ENCODE results near the gene MRNIP.
"Not testable (repeated sequence)": the region's sequence is repeated elsewhere in the genome, so short reads cannot be mapped to it uniquely, and the experiment has no call there.

MRNIP gene

DNA sequence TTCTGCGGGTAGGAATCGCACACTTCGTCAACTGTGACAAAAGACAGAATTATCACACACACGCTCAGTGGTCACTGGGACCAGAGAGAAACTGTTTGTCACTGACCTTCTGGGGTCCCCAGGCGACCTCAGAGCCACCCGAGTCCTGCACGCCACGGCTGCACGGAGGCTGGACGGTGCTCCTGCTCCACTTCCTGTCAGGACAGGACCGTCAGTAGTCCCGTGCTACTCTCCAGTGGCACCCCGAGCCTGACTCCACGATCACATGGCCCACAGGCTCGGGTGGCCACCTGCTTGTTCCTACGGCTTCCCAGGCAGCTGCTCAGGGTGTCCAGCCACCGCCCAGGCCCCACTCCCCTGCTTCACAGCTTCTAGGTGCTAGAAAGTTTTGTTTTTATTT, 17.9 kb downstream of the MRNIP start:
- DNase-seq: no peak

DNA sequence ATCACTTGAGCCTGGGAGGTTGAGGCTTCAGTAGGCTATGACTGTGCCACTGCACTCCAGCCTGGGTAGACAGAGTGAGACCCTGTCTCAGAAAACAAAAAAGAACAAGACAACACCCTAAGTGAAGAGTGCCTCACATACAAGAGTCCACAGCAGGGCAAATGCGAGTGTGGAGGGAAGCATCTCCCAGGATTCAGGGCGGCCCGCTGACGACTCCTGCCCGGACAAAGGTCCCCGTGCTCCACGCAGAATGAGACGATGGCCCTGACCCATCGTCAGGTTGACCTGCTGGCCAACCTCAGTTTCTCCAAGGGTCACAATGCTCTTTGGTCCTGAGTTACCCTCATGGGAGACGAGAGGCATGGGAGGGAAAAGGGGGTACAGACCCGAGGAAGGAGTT, 18.3 kb downstream of the MRNIP start:
- DNase-seq: no peak

- no peak for DNase-seq
Observed at GRCh38 chr5:179839328-179840256, 19.0 kb downstream of the MRNIP start.

GRCh38 chr5:179837076-179838011, 21.3 kb downstream of the MRNIP start:
- no peak for DNase-seq

DNA sequence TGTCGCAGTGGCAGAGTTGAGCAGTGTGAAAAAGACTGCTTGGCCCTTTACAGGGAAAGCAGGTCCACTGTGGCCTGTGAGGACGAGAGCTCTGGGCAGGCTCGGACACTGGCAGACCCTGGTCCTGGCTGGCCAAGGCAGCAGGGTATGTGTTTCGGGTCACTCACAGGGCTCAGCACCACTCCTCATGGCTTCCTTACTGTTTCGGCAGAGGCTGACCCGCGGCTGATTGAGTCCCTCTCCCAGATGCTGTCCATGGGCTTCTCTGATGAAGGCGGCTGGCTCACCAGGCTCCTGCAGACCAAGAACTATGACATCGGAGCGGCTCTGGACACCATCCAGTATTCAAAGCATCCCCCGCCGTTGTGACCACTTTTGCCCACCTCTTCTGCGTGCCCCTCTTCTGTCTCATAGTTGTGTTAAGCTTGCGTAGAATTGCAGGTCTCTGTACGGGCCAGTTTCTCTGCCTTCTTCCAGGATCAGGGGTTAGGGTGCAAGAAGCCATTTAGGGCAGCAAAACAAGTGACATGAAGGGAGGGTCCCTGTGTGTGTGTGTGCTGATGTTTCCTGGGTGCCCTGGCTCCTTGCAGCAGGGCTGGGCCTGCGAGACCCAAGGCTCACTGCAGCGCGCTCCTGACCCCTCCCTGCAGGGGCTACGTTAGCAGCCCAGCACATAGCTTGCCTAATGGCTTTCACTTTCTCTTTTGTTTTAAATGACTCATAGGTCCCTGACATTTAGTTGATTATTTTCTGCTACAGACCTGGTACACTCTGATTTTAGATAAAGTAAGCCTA, 22.2 kb downstream of the MRNIP start:
- DNase-seq: no peak

DNA sequence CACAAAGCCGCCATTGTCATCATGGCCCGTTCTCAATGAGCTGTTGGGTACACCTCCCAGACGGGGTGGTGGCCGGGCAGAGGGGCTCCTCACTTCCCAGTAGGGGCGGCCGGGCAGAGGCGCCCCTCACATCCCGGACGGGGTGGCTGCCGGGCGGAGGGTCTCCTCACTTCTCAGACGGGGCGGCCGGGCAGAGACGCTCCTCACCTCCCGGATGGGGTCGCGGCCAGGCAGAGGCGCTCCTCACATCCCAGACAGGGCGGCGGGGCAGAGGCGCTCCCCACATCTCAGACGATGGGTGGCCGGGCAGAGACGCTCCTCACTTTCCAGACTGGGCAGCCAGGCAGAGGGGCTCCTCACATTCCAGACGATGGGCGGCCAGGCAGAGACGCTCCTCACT, 23.7 kb downstream of the MRNIP start:
- DNase-seq: not testable (repeated sequence)

DNA sequence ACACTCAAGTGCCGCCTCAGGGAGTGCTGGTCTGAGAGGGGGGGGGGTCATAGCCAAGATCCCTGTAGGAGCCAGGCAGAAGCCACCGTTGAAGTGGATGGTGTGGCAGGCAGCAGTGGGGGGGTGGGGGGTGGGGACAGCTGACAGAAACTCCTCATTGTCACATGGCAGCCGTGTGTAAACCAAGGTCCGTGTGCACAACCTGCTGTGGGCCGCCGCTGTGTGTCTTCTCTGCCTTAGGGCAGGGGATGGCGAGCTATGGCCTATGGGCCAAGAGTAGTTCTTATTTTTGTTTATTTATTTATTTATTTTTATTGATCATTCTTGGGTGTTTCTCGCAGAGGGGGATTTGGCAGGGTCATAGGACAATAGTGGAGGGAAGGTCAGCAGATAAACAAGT, 24.5 kb downstream of the MRNIP start:
- no peak for DNase-seq

GRCh38 chr5:179833709-179834070, 24.9 kb downstream of the MRNIP start:
- no peak for DNase-seq

DNA sequence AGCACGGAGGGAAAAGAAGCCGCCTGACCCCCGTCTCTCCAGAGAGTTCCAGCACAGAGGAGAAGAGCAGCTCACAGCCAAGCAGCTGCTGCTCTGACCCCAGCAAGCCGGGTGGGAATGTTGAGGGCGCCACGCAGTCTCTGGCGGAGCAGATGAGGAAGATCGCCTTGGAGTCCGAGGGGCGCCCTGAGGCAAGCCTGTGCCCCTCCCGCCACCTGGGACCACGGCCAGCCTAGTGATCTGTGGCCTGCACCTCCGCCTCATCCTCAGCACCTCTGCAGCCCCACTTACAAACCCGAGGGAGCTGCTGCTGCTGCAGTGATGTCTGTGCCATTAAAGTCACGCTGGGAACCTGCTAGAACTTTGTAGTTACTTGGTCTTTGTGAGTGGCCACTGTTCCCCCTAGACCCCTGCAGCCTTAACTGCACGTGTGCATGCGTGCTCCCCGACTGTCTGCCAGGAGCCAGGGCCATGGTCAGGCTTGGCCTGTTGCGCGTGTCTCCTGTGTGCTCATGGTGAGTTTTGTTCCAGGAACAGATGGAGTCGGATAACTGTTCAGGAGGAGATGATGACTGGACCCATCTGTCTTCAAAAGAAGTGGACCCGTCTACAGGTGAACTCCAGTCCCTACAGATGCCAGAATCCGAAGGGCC, 25.4 kb downstream of the MRNIP start:
- no peak for DNase-seq

GRCh38 chr5:179832039-179832745, 26.4 kb downstream of the MRNIP start:
- DNase-seq: no peak

DNA sequence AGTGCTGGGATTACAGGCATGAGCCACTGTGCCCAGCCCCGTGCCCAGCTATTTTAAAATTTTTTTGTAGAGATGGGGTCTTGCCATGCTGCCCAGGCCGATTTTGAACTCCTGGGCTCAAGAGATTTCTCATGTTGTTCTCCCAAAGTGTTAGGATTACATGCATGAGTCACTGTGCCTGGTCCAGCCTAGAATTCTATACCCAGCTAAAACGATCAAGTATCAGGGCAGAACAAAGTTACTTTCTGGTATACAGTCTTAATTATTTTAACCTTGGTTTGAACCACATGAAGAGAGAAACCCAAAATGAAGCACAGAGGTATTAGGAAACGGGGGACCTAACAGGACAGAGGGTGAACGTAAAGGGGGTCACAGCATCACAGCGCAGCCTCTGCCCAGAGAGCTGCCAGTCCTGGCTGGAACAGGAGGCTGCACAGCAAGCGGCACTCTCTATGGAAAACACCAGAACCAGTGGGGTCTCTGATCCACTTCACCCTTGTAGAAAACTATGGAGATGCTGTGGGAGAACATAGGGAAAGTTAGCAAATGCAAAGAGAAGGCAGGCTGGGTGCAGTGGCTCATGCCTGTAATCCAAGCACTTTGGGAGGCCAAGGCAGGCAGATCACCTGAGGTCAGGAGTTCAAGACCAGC, 27.7 kb downstream of the MRNIP start:
- DNase-seq: no peak

GRCh38 chr5:179829732-179830435, 28.7 kb downstream of the MRNIP start:
- no peak for DNase-seq

GRCh38 chr5:179828756-179829421, 29.7 kb downstream of the MRNIP start:
- no peak for DNase-seq

DNA sequence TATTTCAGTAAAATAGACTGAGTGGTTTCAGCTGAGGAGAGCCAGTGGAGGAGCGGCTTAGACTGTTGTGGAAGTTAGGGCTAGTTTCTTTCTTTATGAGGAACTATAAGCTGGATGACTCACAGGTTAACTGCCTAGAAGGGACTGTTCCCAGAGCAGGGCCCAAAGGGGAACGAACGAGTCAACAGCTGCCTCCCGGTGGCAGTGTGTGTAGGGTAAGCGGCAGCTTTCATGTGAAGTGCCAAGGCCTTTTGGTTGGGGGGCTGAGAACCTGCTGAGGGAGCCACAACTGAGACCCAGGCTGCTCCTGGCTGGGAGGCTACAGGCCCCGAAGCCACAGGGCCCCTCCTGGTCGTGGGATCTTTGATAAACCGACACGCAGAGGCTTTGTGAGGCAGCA, 30.9 kb downstream of the MRNIP start:
- no peak for DNase-seq

DNA sequence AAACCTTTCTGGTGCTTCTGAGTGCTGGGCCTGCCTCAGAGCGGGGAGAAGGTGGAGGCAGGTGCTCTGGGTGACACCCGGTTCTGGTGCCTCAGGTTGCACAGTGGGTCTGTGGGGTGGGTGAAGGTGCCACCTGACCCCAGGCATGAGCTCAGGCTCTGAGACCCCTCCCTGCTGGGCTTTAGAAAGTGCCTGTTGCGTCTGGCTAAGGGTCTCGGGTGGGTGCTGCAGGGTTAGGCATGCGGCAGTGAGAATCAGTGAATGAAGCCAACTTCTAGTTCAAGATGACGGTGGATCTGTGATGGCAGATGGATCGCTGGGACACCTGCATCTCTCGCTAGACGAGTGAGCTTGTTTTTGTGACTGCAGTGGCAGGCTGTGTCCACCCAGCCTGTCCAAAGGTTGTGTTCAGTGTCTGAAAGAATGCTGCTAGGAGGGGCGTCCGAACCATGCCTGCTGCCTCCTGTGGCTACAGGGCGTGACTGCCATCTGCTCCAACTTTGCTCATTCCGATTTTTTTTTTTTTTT, 32.9 kb downstream of the MRNIP start:
- no peak for DNase-seq

- no peak for DNase-seq
Observed at GRCh38 chr5:179824745-179825112, 33.9 kb downstream of the MRNIP start.

- DNase-seq: no peak
Observed at GRCh38 chr5:179823937-179824744, 34.5 kb downstream of the MRNIP start.

All from anterior cingulate cortex (tissue), 58 donors.